Activated CD4-positive, alpha-beta T cell treated with anti-CD3 and anti-CD28 coated beads, Interleukin-10, Interleukin-2, amounts not matched to agents 100 ng/mL and 50 ng/mL, durations not matched to agents 16 hours and 8 hours (primary cell): Measurements from ENCODE around the gene AKR1C3.

ENCODE experiments used
- DNase-seq: peaks from one replicate; pipeline ENCODE4 v3.0.0-alpha.2; 2020

The AKR1C3 gene

GRCh38 chr10:5142199-5142598, 48.0 kb downstream of the AKR1C3 start:
- DNase-seq, result no peak

- DNase-seq, result no peak
These were observed 48.9 kb downstream of the AKR1C3 start for GRCh38 chr10:5143137-5143536.

- DNase-seq, result no peak
These were observed 52.7 kb downstream of the AKR1C3 start for GRCh38 chr10:5146920-5147254.

- no peak for DNase-seq
These were observed 53.2 kb downstream of the AKR1C3 start for GRCh38 chr10:5147255-5147980.

- DNase-seq, result no peak
These were observed 53.9 kb downstream of the AKR1C3 start for GRCh38 chr10:5147981-5148677.

- no peak for DNase-seq
These were observed 54.4 kb downstream of the AKR1C3 start for GRCh38 chr10:5148678-5149032.

GRCh38 chr10:5151076-5151475, 56.9 kb downstream of the AKR1C3 start:
- DNase-seq, result no peak

- no peak for DNase-seq
These were observed 61.7 kb downstream of the AKR1C3 start for GRCh38 chr10:5155951-5156350.
